C4-2B (cell line): ENCODE results near the gene FRMPD1.

Experiments
- CTCF ChIP-seq: fragments of 450-650 bp; conservative IDR thresholded peaks from 2 replicates; pipeline ENCODE4 v1.5.1; 2017; ENCODE audit warnings: mild to moderate bottlenecking
- ZFX ChIP-seq: fragments of 450-650 bp; IDR thresholded peaks from 2 replicates; pipeline ENCODE4 v1.6.1; 2017

GRCh38 chr9:37706290-37706689 lies 55.5 kb downstream of the FRMPD1 start:
- no peak for TF ChIP-seq CTCF
- TF ChIP-seq ZFX = no peak
